Activated T-helper 1 cell treated with anti-CD3 and anti-CD28 coated beads, Interleukin-2, amount 50 U/mL, for 16 hours (primary cell): ENCODE data around the gene ENO3.
A peak's percentile ranks its signal among the peaks of the same experiment; 100 is the strongest.
"Not testable (repeated sequence)": the region's sequence is repeated elsewhere in the genome, so short reads cannot be mapped to it uniquely, and the experiment has no call there.

Source experiments
- DNase-seq, 2 donors: peaks; one replicate each; pipeline ENCODE4 v3.0.0-alpha.2; 2020; ENCODE audit warnings: low read depth in 1 of 2, low spot score in 1 of 2

The ENO3 gene

GRCh38 chr17:4950746-4951204 lies at the start of gene ENO3:
Gene ENO3 (plus strand): TSS chr17:4951119. CDS start chr17:4951830, 711 bp downstream.
- no peak for DNase-seq

DNA sequence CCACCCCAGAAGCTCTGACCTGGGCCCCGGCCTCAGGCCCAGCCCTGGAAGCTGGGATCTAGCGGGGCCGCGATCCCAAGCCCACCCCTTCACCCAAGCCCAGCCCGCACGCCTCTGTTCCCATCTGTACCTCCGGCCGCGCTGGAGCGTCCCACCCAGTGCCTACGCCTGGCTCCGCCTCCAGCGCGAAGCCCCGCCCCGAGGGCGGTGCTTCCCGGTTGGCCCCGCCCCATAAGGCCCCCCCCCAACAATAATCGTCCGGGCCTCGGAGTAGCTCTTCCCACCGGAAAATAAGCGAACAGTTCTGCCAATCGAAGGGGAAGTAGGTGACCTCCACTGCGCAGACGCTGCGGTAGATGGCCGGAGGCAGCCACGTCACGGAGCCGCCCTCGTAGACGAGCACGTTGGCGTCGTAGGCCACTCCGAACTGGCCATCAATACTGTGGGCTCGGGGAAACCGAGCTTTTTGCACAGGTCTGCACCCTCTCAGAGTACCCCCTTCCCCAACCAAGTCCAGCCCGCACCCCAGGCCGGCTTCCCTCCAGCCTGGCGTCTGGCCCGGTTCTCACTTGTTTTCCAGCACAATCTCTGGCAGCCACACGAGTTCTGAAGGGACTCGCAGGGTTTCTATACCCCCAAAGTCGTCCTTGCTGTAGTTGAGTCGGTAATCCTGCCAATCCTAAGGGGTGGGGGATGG lies 49.1 kb upstream of the ENO3 start:
- no peak for DNase-seq

DNA sequence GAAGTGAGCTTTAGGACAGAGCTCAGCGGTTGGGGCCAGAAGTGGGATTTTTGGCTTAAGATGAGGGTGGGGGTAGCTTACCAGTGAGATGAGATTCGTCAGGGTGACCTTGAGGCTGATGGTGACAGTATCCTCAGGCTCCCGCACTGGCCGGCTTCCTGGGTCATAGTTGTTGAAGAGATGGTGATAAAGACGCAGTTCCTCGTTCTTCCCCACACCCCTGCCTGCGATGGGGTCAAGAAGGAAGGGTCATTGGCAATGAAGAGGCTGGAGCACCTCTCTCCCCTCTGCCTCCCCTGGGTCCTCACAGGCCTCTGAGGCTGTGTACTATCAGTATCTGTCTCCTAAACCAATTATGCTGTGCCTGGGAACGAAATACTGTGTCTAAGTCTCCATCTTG lies 48.4 kb upstream of the ENO3 start:
- DNase-seq, result no peak

DNA sequence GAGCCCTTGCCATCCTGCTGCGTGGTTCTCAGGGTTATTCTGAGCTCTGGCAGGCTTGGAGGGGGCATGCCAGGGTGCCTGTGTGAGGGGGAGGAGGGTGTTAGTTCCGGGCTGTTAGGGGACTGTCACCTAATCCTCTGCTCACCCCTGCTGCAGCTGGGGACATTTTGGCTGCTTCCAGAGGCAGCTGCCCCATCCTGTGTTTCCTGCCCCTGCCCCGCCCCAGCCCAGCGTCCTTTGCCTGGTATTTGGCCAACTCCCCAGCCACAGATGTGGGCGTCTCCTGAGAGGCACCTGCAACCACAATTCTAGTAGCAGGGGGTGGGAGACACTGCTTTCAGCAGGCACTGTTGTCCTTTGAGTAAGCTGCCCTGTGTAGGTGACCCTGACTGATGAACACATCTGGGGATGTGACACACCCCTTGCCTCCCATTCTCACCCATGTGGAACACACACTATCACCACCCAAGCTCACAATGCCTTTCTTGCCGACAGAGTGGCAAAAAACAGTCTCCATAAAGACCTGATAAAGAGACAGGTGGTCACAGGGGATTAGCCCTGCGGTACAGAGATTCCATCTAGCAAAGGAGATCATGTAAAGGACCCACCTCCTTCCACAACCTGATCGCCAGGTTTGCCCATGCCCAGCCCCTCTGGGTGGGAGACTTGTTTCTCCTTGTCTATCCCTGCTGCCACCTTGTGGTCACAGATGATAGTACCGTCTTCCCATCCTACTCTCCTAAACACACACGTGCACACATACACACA lies 47.7 kb upstream of the ENO3 start, which contains the start of gene CHRNE:
TSS of gene CHRNE (minus strand) at position 48 of the 768 bp plus-strand sequence. CDS start at position 13, 35 bp downstream.
- DNase-seq, result peak in 1 of 2 donors; percentile 54

DNA sequence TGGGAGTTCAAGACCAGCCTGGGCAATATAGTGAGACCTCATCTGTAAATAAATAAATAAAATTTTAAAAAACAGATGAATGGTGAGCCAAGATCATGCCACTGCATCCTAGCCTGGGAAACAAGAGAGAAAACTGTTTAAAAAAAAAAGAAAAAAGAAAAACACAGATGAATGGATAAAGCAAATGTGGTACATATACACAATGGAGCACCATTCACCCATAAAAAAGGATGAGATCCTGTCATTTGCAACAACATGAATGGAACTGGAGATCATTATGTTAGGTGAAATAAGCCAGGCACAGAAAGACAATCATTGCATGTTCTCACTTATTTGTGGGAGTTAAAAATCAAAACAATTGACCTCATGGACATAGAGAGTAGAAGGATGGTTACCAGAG lies 44.3 kb upstream of the ENO3 start:
- not testable (repeated sequence) for DNase-seq

DNA sequence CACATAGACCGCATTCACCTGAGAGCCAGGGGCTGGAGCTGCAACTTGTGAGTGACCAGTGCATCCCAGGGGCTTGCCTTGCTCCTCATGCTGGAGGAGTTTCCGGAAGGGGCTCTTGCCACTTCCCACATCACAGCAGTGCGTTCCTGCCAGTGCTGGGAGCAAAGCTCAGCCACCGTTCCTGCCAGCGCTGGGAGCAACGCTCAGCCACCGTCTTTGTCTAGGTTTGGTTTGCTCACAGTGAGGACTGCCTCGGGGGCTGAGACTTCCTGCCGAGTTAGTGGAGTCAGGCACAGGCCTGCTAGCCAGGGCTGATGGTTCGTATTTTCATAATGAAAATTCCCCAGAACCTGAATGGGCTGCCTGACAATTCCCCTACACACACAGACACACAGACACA lies 42.6 kb upstream of the ENO3 start:
- DNase-seq, result no peak

DNA sequence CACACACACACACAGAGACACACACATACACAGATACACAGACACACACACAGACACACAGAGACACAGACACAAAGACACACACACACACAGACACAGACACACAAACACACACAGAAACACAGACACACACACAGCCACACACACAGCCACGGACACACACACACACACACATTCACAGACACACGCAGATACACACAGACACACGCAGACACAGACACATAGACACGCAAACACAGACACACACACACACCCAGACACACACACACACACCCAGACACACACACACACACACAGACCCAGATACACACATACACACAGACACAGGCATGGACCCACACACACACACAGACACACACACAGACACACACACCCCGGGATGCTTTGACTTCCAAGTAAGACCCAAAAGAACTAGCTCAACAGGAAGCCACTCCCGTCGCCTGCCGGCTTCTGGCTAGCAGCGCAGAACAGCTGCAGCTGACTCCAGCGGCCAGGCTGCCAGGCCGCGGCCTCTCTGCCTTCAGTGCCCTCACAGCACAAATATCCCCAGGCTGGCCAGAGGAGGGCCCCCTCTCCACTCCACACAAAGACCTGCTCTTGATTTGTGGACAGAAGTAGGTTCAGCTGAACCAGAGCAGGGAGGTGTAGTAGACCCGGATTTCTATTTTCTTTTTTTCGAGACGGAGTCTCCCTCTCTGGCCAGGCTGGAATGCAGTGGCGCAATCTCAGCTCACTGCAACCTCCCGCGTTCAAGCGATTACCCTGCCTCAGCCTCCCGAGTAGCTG lies 42.0 kb upstream of the ENO3 start:
- peak; percentile 46 to 47 for DNase-seq

DNA sequence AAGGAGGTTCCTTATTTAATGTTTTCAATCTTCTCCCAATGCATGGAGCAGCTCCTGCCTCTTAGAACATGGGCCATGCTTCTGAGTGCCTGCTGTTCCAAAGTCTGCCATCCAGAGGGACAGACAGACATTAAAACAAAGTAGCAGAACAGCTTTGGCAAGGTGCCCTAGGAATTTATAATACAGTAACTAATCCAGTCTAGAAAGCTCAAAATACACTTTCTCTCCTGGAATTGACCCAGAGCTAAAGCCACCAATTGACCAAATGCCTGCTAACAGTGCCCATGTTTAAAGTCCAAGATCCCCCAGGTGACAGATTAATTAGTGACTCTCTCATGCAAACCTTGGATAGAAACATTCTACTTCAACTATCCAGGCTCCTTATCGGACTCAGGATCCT lies 36.9 kb upstream of the ENO3 start:
- no peak for DNase-seq

DNA sequence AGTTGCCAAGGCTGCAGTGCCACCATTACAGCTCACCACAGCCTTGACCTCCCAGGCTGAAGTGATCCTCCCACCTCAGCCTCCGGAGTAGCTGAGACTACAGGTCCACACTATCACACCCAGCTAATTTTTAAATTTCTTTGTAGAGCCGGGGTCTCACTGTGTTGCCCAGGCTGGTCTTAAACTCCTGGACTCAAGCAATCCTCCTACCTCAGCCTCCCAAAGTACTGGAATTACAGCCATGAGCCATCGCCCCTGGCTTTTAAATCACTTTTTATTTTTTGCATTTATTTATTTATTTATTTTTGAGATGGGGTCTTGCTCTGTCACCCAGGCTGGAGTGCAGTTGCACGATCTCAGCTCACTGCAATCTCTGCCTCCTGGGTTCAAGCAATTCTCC lies 36.4 kb upstream of the ENO3 start:
- not testable (repeated sequence) for DNase-seq

GRCh38 chr17:4919511-4920047 lies 31.3 kb upstream of the ENO3 start:
- DNase-seq, result no peak

GRCh38 chr17:4920351-4921048 lies 30.4 kb upstream of the ENO3 start:
- DNase-seq, result no peak

GRCh38 chr17:4921320-4921719 lies 29.6 kb upstream of the ENO3 start:
- no peak for DNase-seq

GRCh38 chr17:4926577-4927335 lies 24.2 kb upstream of the ENO3 start:
- DNase-seq, result not testable (repeated sequence)

DNA sequence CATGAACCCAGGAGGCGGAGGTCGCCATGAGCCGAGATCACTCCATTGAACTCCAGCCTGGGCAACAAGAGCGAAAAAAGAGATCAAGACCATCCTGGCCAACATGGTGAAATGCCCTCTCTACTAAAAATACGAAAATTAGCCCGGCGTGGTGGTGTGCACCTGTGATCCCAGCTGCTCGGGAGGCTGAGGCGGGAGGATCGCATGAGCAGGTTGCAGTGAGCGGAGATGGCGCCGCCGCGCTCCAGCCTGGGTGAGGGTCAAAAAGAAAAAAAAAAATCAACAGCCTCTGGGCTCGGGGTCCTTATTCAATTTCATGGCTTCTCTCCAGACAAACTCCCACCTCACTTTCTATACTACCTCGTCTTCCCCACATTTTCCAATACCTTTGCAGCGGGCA lies 22.0 kb upstream of the ENO3 start:
- DNase-seq, result no peak

- no peak for DNase-seq
Measured at GRCh38 chr17:4931963-4932362, 19.0 kb upstream of the ENO3 start, which contains the start of gene GP1BA. Gene GP1BA (plus strand): TSS chr17:4932277. CDS start chr17:4932605, 328 bp downstream.

- no peak for DNase-seq
Measured at GRCh38 chr17:4932756-4933155, 18.2 kb upstream of the ENO3 start.

DNA sequence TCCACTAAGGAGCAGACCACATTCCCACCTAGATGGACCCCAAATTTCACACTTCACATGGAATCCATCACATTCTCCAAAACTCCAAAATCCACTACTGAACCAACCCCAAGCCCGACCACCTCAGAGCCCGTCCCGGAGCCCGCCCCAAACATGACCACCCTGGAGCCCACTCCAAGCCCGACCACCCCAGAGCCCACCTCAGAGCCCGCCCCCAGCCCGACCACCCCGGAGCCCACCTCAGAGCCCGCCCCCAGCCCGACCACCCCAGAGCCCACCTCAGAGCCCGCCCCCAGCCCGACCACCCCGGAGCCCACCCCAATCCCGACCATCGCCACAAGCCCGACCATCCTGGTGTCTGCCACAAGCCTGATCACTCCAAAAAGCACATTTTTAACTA lies 17.3 kb upstream of the ENO3 start:
- DNase-seq, result no peak

- DNase-seq, result no peak
Measured at GRCh38 chr17:4934173-4934979, 16.5 kb upstream of the ENO3 start.

DNA sequence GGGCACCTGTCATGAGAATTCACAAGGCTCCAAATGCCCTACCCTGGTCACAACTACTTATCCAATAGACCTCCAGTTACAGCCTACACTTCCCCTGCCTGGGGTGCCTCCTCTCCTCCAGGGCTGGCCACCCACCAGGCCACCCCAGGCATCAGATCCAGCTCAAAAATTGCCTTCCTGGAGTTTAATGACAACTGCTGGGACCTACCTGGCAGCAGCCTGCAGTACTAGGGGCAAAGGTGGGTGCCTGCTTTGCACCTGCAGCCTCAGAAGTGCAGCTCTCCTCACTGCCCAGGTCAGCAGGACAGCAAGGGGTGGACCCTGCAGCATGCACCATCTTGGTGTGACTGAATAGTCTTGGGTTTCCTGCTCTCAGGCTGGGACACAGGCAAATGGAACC lies 15.3 kb upstream of the ENO3 start:
- no peak for DNase-seq
